AG04450 (cell line): ENCODE results near the gene NPHP4. TPM values are rescaled to one million over a fixed set of nuclear protein-coding genes. Genes with fewer than 3 reads are reported as not detected.

Experiments used
- CTCF ChIA-PET: fragments of 300-600, 350-600 bp; formaldehyde crosslinking; extraction: SDS; loops from one replicate; lab custom pipeline; 2022; ENCODE audit warnings: antibody characterized with exemption, inconsistent platforms; lab: Charles Lee
- POLR2A ChIA-PET: fragments of 350-600 bp; formaldehyde crosslinking; extraction: SDS; loops from one replicate; lab custom pipeline; 2021; ENCODE audit warnings: antibody characterized with exemption, inconsistent platforms; lab: Yijun Ruan, JAX
- DNase-seq: peaks from one replicate; pipeline ENCODE4 v3.0.0-alpha.2; 2011; ENCODE audit warnings: low read depth, low spot score
- H3K27ac ChIP-seq: one replicate; pipeline ENCODE4 v1.5.1; 2012; ENCODE audit warnings: low read depth, low read length, control low read depth
- H3K27me3 ChIP-seq: one replicate; pipeline ENCODE4 v1.6.0; 2012; ENCODE audit warnings: low read length; ENCODE audit not compliant: control insufficient read depth, insufficient read depth
- H3K4me3 ChIP-seq: 2 replicates; pipeline ENCODE4 v1.5.1; 2011; ENCODE audit warnings: mild to moderate bottlenecking, low read depth, low read length, control low read depth
- H3K9me3 ChIP-seq: 2 replicates; pipeline ENCODE4 v1.5.1; 2012; ENCODE audit warnings: low read length; ENCODE audit not compliant: control insufficient read depth, insufficient read depth
- CTCF ChIP-seq: IDR thresholded peaks from 2 replicates; pipeline ENCODE4 v1.5.1; 2011; ENCODE audit warnings: low read depth, low read length, control low read depth, inconsistent platforms
- polyA plus RNA-seq: library from polyadenylated mRNA; depleted of rRNA; stranded (reverse); fragments of >200 nt; gene quantifications from 2 replicates; pipeline ENCODE4 v1.2.3, GENCODE V29; 2011

The NPHP4 gene
- polyA plus RNA-seq, 1 experiment, result 1.6 TPM

GRCh38 chr1:6008084-6008415, 15.8 kb upstream of the NPHP4 start:
- no peaks in the 10 kb centered on the region for H3K27me3 ChIP-seq
- ChIA-PET CTCF (no interaction called here), POLR2A (no interaction called here)
- no peak overlapping the region for H3K27ac ChIP-seq
- H3K4me3 ChIP-seq, result no peak overlapping the region
- TF ChIP-seq CTCF, result no peak
- no peaks in the 10 kb centered on the region; the same call in 1 of the 2 replicates for H3K9me3 ChIP-seq
- DNase-seq, result no peak

GRCh38 chr1:6007318-6008083, 15.3 kb upstream of the NPHP4 start:
- Histone ChIP-seq H3K9me3 (no peaks in the 10 kb centered on the region; the same call in 1 of the 2 replicates), H3K27me3 (no peaks in the 10 kb centered on the region), H3K27ac (no peak overlapping the region), H3K4me3 (no peak overlapping the region)
- CTCF ChIA-PET, result no interaction called here
- TF ChIP-seq CTCF, result no peak
- POLR2A ChIA-PET, result no interaction called here
- DNase-seq, result no peak

- H3K27me3 ChIP-seq, result no peaks in the 10 kb centered on the region
- ChIA-PET POLR2A (no interaction called here), CTCF (no interaction called here)
- H3K9me3 ChIP-seq, result no peaks in the 10 kb centered on the region; the same call in 1 of the 2 replicates
- DNase-seq, result no peak
- no peak overlapping the region for H3K27ac ChIP-seq
- no peak overlapping the region for H3K4me3 ChIP-seq
- TF ChIP-seq CTCF, result no peak
Observed at GRCh38 chr1:6006882-6007281, 14.7 kb upstream of the NPHP4 start.

- no peaks in the 10 kb centered on the region for H3K27me3 ChIP-seq
- H3K27ac ChIP-seq, result no peak overlapping the region
- ChIA-PET CTCF (no interaction called here), POLR2A (interaction anchor here (0.7 kb wide), 1 partner anchor 86 kb away, joined by 3 read pairs; no protein-coding TSS in a partner anchor)
- TF ChIP-seq CTCF, result no peak
- DNase-seq, result no peak
- no peaks in the 10 kb centered on the region; the same call in 1 of the 2 replicates for H3K9me3 ChIP-seq
- no peak overlapping the region for H3K4me3 ChIP-seq
Observed at GRCh38 chr1:6005276-6005917, 13.2 kb upstream of the NPHP4 start.
